Smooth muscle cell of the brain vasculature (primary cell): ENCODE data around the gene RNASE1.
"Not testable (repeated sequence)": the region's sequence is repeated elsewhere in the genome, so short reads cannot be mapped to it uniquely, and the experiment has no call there.

Experiments used
- DNase-seq: peaks from one replicate; pipeline ENCODE4 v3.0.0-alpha.2; 2012; ENCODE audit warnings: low read depth, low spot score

RNASE1 gene

DNA sequence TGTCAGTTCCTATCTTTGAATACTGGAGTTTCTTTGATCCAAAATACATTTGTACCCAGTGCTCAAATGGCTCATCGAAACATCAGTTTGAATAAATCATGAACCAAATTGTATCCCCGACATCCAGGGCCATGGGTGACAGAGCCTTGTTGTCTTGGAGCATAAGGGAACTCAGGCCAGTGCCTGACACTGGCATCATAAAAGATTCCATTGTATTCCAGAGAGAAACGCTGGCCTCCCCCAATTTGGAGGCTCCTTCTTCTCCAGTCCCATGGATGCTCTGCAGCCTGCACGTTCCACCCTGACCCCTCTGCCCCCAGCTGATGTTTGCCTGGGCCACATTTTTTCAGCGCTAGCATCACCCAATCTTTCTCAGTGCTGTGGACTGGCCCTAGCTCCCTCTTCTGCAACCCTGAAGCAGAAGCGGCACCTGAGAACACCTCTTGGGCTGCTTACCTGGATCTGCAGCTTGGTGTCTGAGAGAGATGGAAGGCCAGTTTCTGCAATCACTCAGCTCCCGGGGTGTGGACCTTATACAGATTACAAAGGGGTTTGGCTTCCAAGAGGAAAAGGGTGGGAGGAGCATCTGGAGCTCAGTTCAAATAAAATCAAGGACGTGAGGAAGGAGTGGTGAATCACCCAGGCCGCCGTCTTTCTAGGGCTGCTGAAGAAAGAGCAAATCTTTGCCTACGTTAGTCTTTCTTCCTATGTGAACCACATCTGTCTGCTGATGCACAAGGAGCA, at the start of gene RNASE1:
TSS of gene RNASE1 (minus strand) at position 504 of the 744 bp plus-strand sequence. CDS start 776 bp downstream, outside the sequence.
- DNase-seq, result no peak

DNA sequence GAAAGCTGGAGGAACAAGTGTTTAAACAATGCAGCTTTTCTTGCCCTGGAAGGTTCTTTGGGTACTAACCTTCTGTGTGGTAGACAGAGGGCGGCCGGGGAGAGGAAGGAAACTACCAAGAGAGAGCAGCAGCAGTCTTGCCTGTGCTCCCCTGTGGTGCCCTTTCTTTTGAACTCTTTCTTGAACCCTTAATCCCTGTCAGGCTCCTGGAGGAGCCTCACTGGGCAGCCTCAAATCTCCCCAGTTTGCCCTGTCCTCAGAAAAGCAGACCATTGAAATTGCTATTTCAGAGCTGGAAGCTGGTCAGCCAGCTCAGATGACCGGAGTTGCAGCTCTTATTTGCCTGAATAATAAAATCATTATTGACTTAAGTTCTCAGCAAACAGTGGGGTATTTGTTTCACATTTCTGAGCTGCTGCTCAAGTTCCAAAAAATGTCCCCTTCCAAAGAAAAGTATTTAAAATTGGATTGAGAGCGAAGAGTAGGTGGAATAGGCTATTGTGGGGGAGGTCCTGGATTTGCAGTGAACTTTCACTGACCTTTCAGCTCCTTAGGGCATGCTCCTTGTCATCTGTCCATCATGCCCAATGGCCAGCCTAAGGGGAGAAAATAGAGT, 46.4 kb upstream of the RNASE1 start:
- DNase-seq, result no peak

DNA sequence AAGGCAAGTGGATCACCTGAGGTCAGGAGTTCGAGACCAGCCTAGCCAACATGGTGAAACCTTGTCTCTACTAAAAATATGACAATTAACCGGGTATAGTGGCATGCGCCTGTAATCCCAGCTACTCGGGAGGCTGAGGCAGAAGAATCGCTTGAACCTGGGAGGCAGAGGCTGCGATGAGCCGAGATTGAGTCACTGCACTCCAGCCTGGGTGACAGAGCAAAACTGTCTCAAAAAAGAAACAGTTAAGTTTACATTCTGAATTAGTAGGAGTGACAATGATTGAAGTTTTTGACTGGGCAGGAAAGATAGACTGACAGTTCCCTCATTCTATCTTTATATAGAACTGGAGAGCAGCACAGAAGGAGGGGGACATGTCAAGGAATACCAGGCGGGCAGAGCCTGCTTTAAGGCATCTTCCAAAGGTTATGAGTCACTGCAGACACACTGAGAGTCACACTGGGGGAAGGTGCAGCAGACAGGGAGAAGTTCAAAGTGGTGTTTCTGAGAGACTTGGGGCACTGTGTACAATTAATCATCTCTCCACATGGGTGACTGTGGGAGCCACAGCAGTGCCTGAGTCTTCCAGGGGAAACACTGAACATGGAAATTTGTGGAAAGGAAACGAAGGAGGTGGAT, 45.8 kb upstream of the RNASE1 start:
- no peak for DNase-seq

DNA sequence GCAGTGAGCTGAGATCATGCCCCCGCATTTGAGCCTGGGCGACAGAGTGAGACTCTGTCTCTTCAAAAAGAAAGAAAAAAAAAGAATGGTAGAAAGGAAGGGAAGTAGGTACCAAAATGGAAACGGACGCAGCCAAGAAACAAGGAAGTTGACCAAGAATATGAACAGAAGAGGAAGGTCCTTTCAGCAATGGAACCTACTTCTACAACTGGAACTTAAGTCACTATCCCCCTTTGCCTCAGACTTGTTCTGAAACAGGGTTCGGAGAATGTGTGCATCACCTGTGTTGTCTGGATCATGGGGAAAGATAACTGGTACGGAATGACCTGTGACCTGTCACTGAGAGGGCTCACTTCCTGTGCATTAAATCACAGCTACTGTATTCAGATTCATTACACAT, 43.9 kb upstream of the RNASE1 start:
- DNase-seq, result no peak

DNA sequence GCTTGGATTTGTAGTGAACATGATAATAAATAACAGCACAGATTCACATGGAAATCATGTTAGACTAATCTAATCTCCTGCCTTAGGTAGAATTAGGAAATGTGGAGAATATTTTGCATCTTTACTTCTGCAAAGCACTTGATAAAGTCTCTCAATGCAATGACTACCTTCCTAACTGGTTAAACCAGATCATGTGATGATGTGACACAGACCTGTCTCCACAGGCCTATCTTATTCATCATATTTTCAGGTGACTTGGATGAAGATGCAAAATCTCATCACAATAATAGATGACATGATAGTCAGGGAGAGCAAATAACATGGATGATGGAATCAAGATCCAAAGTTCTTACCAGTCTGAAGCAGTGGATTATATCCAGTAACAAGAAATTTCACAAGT, 38.5 kb upstream of the RNASE1 start:
- DNase-seq, result no peak

DNA sequence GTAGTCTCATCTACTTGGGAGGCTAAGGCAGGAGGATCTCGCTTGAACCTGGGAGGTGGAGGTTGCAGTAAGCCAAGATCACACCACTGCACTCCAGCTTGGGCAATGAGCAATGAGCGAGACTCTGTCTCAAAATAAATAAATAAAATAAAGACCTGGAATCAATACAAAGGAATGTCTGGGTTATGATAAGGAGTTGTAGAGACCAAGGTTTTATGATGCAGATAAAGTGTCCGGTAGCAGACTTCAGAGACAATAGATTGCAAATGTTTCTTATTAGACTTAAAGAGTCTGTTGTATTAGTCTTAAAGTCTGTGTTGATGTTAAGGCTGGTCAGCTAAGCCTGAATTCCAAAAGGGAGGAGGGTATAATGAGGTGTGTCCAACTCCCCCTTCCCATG, 35.2 kb upstream of the RNASE1 start:
- no peak for DNase-seq

DNA sequence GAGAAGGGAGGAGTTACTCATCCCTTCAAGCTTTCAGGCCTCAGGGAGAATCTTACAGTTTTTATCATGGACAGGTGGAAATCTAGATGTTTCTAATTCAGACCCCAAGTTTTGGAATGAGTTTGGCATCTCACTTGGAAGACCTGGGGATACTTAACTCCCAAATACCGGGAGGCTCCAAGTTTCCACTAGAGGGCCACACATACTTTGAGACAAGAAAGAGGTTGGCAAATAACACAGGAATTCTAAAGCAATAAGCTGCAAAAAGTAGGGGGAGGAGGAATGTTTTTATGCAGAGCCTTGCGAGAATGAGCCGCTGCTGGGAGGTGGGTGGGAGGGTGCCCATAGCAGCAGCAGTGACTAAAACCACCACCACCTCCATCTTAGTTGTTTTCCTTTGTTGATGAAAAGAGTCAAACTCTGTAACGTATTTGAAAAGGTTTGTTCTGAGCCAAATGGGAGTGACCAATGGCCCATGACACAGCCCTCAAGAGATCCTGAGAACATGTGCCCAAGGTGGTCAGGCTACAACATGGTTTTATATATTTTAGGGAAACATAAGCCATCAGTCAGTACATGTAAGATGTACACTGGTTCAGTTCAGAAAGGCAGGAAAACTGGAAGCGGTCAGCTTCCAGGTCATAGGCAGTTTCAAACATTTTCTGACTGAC, 34.2 kb upstream of the RNASE1 start:
- no peak for DNase-seq

DNA sequence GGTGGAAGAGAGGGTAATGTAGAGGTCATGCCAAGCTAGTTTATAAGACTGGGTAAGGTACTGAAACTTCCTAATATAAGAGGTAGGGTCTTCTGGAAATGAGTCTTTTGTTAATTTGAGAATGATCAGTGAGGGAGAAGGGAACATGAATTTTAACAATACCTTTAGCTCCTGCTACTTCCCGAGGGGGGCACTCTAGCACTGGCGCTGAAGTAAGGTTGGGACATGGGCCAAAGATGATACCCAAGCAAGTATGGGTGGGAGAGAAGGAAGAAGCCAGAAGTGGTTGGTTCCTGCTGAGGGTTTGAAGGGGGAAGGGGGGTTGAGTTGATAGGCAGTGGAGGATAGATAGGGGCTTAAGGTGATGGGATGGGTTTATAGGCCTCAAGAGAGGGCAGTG, 32.3 kb upstream of the RNASE1 start:
- no peak for DNase-seq

DNA sequence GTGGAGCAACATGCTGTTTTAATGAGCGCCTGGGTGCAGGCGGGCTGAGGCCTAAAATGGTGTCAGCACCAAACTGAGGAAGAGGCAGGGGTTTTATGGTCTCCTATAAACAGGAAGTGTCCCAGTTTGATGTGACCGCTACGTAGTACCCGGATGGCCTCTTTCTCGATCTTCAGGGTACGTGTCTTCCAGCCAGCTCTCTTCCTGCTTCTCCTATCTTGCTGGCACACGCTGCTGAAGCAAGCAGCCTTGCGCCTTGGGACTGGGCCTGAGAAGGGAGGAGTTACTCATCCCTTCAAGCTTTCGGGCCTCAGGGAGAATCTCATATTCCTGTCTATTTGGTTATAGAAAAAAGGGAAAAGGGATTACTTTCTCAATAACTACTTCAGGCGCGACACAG, 28.2 kb upstream of the RNASE1 start:
- no peak for DNase-seq

DNA sequence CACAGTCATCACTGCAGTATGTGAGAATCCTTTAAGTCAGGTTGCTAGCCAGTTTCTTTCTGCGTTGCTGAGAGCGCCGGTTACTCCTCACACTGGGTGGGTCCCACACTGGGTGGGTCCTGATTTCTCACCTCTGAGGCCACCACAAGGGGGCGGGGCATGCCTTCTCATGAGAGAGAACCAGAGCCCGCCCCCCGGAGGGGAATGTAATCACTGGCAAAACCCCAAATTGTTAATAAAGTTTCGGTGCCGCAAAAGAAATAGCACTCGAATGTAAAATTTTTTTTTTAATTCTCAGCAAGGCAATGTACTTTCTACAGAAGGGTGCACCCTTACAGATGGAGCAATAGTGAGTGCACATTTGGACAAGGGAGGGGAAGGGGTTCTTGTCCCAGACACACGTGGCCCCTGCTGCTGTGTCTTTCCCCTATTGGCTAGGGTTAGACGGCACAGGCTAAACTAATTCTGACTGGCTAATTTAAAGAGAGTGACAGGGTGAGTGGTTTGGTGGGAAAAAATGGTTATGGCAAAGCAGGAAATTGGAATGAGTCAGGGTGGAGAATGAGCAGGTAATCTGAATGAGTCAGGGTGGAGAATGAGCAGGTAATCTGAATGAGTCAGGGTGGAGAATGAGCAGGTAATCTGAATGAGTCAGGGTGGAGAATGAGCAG, 25.5 kb upstream of the RNASE1 start:
- not testable (repeated sequence) for DNase-seq

DNA sequence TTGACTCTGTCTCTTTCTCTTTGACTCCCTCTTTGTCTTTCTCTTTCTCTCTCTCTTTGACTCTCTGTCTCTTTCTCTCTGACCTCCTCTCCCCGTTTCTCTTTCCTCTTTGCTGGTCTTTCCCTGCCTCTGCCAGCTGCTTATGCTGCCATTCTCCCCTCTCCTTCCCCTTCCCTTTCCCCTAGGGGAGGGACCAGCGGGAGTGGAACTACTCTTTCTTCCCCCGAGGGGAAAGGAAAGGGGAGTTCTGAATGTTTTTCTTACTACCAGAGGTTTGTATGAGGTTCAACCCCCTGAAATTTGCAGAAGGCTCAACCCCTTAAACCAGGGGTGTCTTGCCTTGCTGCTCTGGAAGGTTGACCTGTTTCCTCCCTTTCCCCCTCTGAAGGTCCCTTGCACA, 24.7 kb upstream of the RNASE1 start:
- no peak for DNase-seq

DNA sequence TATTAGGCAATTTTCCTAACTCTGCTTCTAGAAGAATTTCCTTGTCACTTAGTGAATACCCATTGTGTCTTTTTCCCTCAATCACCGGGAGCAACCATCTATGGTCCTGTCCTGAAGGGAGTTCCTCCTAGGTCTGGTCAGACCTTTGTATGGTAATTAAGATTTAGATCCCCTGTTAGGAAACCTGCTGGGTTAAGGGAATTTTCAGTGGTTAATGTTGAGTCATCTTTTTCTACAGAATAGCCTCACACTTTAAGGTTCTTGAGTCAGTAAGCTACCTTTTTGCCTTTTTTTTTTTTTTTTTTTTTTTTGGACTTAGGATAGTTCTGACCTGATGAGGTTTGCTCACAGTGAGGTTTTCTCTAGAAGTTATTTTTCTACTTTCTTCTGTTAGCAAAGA, 24.0 kb upstream of the RNASE1 start:
- not testable (repeated sequence) for DNase-seq

DNA sequence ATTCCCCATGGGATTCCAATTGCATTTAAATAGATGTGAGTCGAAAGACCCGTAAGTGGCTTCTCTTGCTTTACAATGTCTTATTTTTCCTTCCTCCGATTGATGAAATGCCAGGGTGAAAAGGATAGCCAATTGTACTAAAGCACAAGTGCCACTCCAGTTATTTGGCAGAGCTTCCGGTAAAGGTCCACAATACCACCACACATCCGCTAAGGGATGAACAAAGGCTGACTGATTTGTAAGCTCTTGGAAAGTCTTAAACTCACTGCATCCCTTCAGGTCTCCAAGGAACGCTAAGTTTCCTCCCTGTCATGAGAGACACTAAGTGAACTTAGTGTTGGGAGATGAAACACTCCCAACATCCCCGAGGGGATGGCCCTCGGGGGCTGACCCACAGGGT, 21.2 kb upstream of the RNASE1 start:
- DNase-seq, result no peak

DNA sequence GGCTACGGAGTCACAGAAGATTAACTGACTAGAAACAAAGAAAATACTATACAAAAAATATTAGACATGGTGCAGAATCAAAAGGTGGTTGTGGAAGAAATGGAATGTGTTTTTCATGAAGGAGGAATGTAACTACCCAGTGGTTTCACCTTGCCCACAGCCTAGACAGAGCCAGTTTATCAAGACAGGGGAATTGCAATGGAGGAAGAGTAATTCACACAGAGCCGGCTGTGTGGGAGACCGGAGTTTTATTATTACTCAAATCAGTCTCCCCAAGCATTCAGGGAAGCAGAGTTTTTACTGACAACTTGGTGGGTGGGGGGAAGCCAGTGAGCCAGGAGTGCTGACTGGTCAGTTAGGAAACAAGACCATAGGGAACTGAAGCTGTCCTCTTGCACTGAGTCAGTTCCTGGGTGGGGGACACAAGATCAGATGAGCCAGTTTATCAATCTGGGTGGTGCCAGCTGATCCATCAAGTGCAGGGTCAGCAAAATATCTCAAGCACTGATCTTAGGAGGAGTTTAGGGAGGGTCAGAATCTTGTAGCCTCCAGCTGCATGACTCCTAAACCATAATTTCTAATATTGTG, 19.0 kb upstream of the RNASE1 start:
- DNase-seq, result not testable (repeated sequence)

DNA sequence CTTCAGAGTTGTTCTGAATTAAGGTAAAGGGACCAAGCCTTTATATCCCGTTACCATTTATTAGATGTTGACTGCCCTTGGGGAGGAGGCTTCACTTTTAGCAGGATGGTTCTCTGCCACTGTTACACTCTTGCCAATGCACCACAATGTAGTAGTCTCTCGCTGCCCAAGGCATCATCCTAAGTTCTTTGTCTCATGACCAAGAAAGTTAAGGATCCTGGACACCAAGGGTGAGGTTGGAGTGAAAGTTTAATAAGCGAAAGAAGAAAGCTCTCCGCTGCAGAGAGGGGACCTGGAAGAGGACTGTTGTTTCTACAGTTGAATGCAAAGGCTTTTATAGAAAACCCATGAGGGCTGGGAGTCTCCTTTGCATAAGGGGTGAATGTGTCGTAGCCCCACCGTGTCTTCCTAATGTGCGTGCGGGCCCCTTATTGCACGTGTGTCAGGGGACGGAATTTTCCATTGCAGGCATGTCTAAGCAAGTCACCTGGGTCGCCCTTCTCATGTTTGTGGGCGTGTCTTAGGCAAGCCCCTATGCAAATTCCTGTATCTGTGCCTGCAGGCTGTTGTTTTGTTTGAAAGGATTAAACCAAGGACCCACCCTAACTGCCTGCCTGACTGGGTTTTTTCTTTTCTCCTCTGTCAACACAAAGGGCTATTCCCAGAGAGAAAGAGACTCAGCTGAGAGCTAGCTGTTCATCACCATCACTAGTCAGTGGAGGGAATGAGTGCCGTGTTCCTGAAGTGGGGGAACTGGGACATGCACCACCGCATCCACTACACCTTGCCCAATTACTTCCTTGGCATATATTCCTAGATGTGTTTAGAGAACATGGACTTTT, 17.6 kb upstream of the RNASE1 start:
- DNase-seq, result no peak

DNA sequence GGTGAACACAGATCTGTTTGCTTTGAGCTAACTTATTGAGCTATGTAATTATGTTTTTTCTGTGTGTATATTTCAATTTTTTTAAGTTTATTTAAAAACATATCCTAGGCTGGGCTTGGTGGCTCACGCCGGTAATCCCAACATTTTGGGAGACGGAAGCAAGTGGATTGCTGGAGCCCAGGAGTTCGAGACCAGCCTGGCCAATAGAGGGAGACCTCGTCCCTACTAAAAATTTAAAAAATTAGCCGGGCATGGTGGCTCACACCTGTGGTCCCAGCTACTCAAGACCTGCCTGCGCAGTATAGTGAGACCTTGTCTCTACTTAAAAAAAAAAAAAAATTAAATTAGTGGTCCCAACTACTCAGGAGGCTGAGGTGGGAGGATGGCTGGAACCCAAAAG, 16.2 kb upstream of the RNASE1 start:
- no peak for DNase-seq

DNA sequence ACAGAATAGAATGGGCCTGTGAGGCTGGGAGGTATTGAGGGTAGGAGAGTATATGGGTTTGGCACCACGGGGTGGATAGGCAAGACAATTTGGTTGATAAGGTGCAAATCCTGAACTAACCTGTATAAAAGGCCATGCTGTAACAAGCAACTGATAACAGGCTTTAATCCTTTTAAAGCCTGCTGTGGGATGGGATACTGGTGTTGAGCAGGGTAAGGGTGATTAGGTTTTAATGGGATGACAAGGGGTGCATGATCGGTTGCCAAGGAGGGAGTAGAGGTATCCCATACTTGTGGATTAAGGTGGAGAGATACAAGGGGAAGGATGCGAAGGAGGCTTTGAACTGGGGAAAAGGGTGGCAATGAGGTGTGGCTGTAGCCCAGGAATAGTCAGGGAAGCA, 13.3 kb upstream of the RNASE1 start:
- DNase-seq, result not testable (repeated sequence)

DNA sequence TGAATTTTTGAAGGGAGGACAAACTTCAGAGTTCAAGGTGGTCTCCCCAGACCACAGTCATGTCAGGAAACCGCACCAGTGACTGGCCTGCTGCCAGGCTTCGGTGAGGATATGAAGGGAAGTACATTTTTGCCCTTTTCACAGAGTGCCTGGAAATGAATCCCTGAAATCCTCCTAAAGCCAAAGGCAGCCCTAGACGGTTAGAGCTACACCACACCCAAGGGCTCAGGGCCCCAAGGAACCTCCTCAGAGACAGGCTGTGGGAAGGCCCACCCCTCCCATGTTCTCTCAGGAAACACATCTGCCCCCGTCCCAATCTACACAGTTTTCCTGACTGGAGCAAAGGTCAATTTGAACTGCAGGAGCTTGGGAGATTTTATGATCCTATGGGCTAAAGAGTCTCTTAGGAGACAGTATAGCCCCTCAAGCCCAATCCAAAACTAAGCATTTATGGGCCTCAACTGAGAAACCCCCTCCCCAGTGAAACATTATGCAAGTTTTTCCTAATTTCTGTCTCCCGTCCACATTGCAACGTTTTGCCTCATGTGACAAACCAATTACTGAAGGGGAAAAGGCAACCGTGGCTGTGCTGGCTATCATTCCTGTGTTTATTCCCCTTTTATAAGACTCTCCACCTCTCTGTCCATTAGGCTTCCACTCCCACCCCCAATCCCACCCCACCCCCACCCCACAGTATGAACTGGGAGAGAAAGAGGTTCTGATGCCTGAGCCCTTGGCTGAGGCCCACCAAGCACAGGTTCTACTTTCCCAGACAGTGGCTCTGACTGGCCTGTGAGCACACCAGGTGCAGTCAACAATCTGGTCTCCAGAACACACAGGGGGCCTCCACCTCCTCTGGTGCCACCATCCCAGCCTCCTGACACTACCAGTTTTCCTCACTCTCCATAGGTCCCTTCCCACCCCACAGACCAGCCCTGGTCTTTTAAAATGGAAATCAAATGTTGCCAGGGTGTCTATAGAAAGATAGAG, 9.6 kb upstream of the RNASE1 start:
- DNase-seq, result no peak

DNA sequence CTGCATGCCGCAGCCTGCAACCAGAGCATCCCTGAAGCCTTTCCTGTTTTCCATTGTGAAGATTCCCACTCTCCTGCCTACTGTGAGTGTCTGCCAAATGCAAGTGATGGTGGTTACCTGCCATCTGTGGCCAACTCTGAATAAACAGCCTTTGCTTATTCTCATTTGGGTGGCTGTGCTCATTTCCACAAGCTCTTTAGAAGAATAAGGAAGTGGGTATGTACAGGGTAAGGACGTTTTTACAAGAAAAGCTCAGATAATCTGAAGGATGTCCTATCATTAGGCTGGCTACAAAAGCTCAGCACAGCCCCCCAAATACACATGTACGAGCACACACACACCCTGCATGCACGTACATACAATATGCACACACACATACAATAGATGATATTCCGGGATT, 7.3 kb upstream of the RNASE1 start:
- no peak for DNase-seq

DNA sequence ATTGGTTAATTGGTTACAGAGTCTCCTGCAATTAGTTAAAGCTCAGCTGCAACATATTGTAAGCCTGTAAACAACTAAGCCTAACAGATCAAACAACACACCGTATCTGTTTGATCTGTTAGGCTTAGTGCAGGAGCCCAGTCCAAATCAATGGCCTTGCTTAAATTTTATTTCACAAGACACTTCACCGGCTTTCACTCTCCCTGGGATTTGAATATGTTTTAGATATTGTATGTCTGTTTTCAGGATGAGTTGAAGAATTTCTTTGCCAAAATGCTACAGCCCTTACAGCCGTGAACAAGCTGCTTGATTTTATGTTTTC, 5.5 kb upstream of the RNASE1 start:
- no peak for DNase-seq
